CD4-positive, alpha-beta memory T cell (primary cell): ENCODE measurements around the gene EHD1. TPM values are rescaled to one million over a fixed set of nuclear protein-coding genes. Genes with fewer than 3 reads are reported as not detected.

Source experiments
- CTCF ChIA-PET: fragments of 350-600 bp; sonication (Branson Sonifier 250); formaldehyde crosslinking; loops from one replicate; lab custom pipeline; 2021; ENCODE audit warnings: inconsistent platforms; ENCODE audit not compliant: partially characterized antibody; lab: Charles Lee
- POLR2A ChIA-PET: fragments of 350-600 bp; sonication (Branson Sonifier 250); formaldehyde crosslinking; loops from one replicate; lab custom pipeline; 2021; ENCODE audit not compliant: partially characterized antibody; lab: Charles Lee
- DNase-seq, 5 donors: peaks; one replicate each; pipeline versions ENCODE4 v3.0.0 to v3.0.0-alpha.2; 2020 to 2022; ENCODE audit warnings: mixed read lengths in 1 of 5
- H3K27ac ChIP-seq: one replicate; pipeline ENCODE4 v1.7.0; 2013; ENCODE audit warnings: low read depth, low read length
- H3K27me3 ChIP-seq: 2 replicates; pipeline ENCODE4 v1.7.0; 2013; ENCODE audit warnings: mild to moderate bottlenecking, low read length, moderate library complexity; ENCODE audit not compliant: insufficient read depth
- H3K36me3 ChIP-seq: 2 replicates; pipeline ENCODE4 v1.7.0; 2013; ENCODE audit warnings: mild to moderate bottlenecking, low read length, moderate library complexity; ENCODE audit not compliant: insufficient read depth
- H3K4me1 ChIP-seq: 2 replicates; pipeline ENCODE4 v1.7.0; 2013; ENCODE audit warnings: mild to moderate bottlenecking, low read length, moderate library complexity; ENCODE audit not compliant: insufficient read depth
- H3K4me3 ChIP-seq, 2 donors: one replicate each; pipeline ENCODE4 v1.7.0; 2013; ENCODE audit warnings: low read length in 2 of 2, mild to moderate bottlenecking in 1 of 2
- H3K9me3 ChIP-seq, 2 donors: one replicate each; pipeline ENCODE4 v1.7.0; 2013; ENCODE audit warnings: low read length in 2 of 2, control low read depth in 1 of 2; ENCODE audit not compliant: control insufficient read depth in 1 of 2
- H3K27ac Mint-ChIP-seq, 7 donors: one replicate each; pipeline ENCODE4 v1.8.0; 2020 to 2021; ENCODE audit warnings: mixed read lengths in 7 of 7, mild to moderate bottlenecking in 6 of 7, inconsistent platforms in 3 of 7, moderate library complexity in 3 of 7
- H3K27me3 Mint-ChIP-seq, 2 donors: one replicate each; pipeline ENCODE4 v1.8.0; 2020 to 2021; ENCODE audit warnings: mixed read lengths in 2 of 2
- H3K36me3 Mint-ChIP-seq, 2 donors: one replicate each; pipeline ENCODE4 v1.8.0; 2020 to 2021; ENCODE audit warnings: mixed read lengths in 2 of 2, inconsistent platforms in 1 of 2, mild to moderate bottlenecking in 1 of 2
- H3K4me1 Mint-ChIP-seq, 4 donors: one replicate each; pipeline ENCODE4 v1.8.0; 2020 to 2021; ENCODE audit warnings: mixed read lengths in 4 of 4, mild to moderate bottlenecking in 1 of 4
- H3K4me3 Mint-ChIP-seq, 8 donors: one replicate each; pipeline ENCODE4 v1.8.0; 2020 to 2021; ENCODE audit warnings: mixed read lengths in 8 of 8, mild to moderate bottlenecking in 7 of 8, moderate library complexity in 6 of 8, inconsistent platforms in 3 of 8
- H3K9me3 Mint-ChIP-seq, 8 donors: one replicate each; pipeline ENCODE4 v1.8.0; 2020 to 2021; ENCODE audit warnings: mixed read lengths in 8 of 8, mild to moderate bottlenecking in 5 of 8, inconsistent platforms in 3 of 8, moderate library complexity in 1 of 8
- intact Hi-C: fragments of 100-400 bp; cut with micrococcal nuclease; formaldehyde crosslinking; loops from one replicate; pipeline ENCODE4 v1.15.1; 2023
- polyA plus RNA-seq, 2 donors: library from polyadenylated mRNA; unstranded; fragments of 300-500 nt; fragmentation: Illumina TruSeq; gene quantifications; one replicate each; pipeline ENCODE4 v1.2.3, GENCODE V29; 2021
- total RNA-seq, 2 experiments: library from RNA; stranded (reverse); gene quantifications; one replicate each; pipeline ENCODE4 v1.2.3, GENCODE V29; 2021

The EHD1 gene
- total and polyA plus RNA-seq, 4 experiments from 2014 or later = 125 to 279 (median 234) TPM

- no peaks in the 10 kb centered on the region for H3K27me3 Mint-ChIP-seq
- POLR2A ChIA-PET = no interaction called here
- H3K4me1 ChIP-seq = no peaks in the 10 kb centered on the region
These were observed 43.5 kb downstream of the EHD1 start for GRCh38 chr11:64834723-64835615.

DNA sequence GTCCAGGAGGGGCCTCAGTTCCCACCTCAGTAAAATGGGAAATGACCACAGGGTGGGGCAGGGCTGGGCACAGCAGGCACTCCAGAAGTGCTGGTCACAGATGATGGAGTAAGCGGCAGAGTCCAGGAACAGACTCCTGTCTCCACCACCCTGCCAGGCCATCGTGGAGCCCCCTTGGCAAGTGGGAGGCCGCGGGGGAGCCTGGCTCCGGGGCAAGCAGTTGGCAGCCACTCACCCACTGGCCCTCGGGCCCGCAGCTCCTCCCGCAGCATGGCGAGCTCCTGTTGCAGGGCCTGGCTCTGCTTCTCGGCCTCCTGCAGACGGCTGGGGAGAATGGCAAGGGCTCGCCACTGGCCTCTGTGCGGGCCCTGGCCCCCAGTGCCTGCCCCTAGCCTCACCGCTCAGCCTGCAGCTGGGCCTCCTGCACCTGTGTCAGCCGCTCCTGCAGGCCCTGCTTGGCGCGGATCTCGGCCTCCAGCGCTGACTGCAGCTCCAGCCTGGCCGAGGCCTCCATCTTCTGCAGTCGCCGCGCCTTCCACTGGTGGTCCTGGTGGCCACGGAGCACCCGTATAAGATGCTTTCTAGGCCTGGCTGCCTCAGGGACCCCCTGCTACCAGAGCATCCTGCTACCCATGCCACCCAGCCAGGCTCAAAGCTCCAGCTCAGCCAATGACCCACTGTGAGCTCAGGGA, 44.2 kb downstream of the EHD1 start:
- no peaks in the 10 kb centered on the region for H3K4me1 ChIP-seq
- Mint-ChIP-seq H3K27ac (no peak overlapping the region), H3K36me3 (peaks cover 2 to 3% of the 10 kb centered on the region in 2 donors), H3K4me1 (peaks cover 0 to 4% (median 0%) of the 10 kb centered on the region in 4 donors), H3K4me3 (no peak overlapping the region), H3K27me3 (no peaks in the 10 kb centered on the region), H3K9me3 (no peaks in the 10 kb centered on the region)
- no peaks in the 10 kb centered on the region for H3K27me3 ChIP-seq
- no peak overlapping the region for H3K27ac ChIP-seq
- no peaks in the 10 kb centered on the region for H3K9me3 ChIP-seq
- CTCF ChIA-PET = no interaction called here
- intact Hi-C loops = no loop called here
- no peak overlapping the region for H3K4me3 ChIP-seq
- no peaks in the 10 kb centered on the region for H3K36me3 ChIP-seq
- POLR2A ChIA-PET = no interaction called here
- DNase-seq = peak in 1 of 5 donors; percentile 27

More at GRCh38 chr11:64834723-64835615, 43.5 kb downstream of the EHD1 start:
- Mint-ChIP-seq H3K4me3 (no peak overlapping the region), H3K9me3 (no peaks in the 10 kb centered on the region), H3K4me1 (peaks cover 0 to 4% (median 3%) of the 10 kb centered on the region in 4 donors), H3K36me3 (peaks cover 3 to 5% of the 10 kb centered on the region in 2 donors), H3K27ac (no peak overlapping the region)
- H3K36me3 ChIP-seq = no peaks in the 10 kb centered on the region
- intact Hi-C loops = no loop called here
- H3K4me3 ChIP-seq = no peak overlapping the region
- peak in 1 of 5 donors; percentile 34 for DNase-seq
- H3K27me3 ChIP-seq = no peaks in the 10 kb centered on the region
- no peak overlapping the region for H3K27ac ChIP-seq
- CTCF ChIA-PET = no interaction called here
- H3K9me3 ChIP-seq = no peaks in the 10 kb centered on the region

DNA sequence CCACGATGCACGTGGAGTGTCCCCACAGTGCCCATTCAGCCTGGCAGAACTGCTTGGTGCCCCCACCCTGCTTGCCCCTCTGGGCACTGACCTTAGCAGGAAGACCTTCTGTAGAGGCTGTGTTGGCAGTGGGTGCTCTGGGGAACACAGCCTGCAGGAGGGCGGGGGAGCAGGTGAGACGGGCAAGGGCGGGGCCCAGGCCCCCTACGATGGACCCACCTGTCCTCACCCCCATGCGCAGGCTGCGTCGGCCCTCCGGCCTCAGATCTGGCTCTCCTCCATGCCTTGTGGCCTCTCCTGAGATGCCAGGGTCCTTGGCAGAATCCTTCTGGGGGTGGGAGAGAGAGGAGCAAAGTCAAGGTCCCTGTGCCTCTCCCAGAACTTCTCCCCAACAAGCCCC, 44.9 kb downstream of the EHD1 start:
- intact Hi-C loops = no loop called here
- no peak overlapping the region for H3K4me3 ChIP-seq
- no peaks in the 10 kb centered on the region for H3K4me1 ChIP-seq
- H3K9me3 Mint-ChIP-seq = no peaks in the 10 kb centered on the region
- ChIA-PET POLR2A (no interaction called here), CTCF (no interaction called here)
- H3K4me3 Mint-ChIP-seq = no peak overlapping the region
- H3K27ac Mint-ChIP-seq = no peak overlapping the region
- no peaks in the 10 kb centered on the region for H3K27me3 Mint-ChIP-seq
- H3K9me3 ChIP-seq = no peaks in the 10 kb centered on the region
- no peak overlapping the region for H3K27ac ChIP-seq
- H3K27me3 ChIP-seq = no peaks in the 10 kb centered on the region
- peak in 1 of 5 donors; percentile 14 for DNase-seq
- H3K36me3 ChIP-seq = no peaks in the 10 kb centered on the region
- H3K36me3 Mint-ChIP-seq = peaks cover 0 to 3% of the 10 kb centered on the region in 2 donors
- H3K4me1 Mint-ChIP-seq = peaks cover 0 to 4% (median 0%) of the 10 kb centered on the region in 4 donors

GRCh38 chr11:64833198-64833502, 45.3 kb downstream of the EHD1 start:
- intact Hi-C loops = no loop called here
- POLR2A ChIA-PET = no interaction called here
- no peaks in the 10 kb centered on the region for H3K36me3 ChIP-seq

GRCh38 chr11:64832467-64833197, 45.8 kb downstream of the EHD1 start:
- intact Hi-C loops = no loop called here
- POLR2A ChIA-PET = no interaction called here

More at GRCh38 chr11:64833198-64833502, 45.3 kb downstream of the EHD1 start:
- Histone ChIP-seq H3K27ac (no peak overlapping the region), H3K27me3 (no peaks in the 10 kb centered on the region), H3K4me1 (no peaks in the 10 kb centered on the region), H3K9me3 (no peaks in the 10 kb centered on the region), H3K4me3 (no peak overlapping the region)
- peak in 1 of 5 donors; percentile 35 for DNase-seq
- H3K4me3 Mint-ChIP-seq = no peak overlapping the region
- peaks cover 1 to 4% of the 10 kb centered on the region in 2 donors for H3K36me3 Mint-ChIP-seq
- H3K4me1 Mint-ChIP-seq = peaks cover 0 to 4% (median 0%) of the 10 kb centered on the region in 4 donors
- H3K27ac Mint-ChIP-seq = no peak overlapping the region
- no peaks in the 10 kb centered on the region for H3K9me3 Mint-ChIP-seq
- CTCF ChIA-PET = no interaction called here
- no peaks in the 10 kb centered on the region for H3K27me3 Mint-ChIP-seq

DNA sequence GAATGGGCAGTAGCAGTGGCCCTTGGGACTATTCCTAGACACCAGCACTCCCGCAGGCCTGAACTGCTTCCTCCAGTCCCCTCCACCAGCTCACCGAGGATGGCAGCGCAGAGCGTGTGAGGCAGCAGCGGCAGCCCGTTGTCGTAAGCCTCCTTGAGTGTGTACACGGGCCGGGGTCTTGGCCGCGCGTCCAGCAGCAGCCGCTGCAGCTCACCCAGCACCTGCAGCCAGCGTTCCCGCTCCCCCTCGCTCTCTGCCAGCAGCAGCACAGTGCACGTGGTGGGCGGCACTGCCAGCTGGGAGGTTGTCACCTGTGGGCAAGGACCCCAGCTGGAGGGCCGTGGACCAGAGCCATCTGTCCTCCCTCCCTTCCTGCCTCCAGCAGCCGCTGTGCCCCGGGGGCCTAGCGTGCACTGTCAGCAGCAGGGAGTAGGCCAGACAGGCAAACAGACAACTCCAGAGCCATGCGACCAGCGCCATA, 47.0 kb downstream of the EHD1 start:
- Mint-ChIP-seq H3K9me3 (no peaks in the 10 kb centered on the region), H3K27ac (peak overlapping the region in 1 of 7 donors; percentile 83), H3K4me1 (no peaks in the 10 kb centered on the region), H3K36me3 (peaks cover 8% of the 10 kb centered on the region in 2 donors), H3K27me3 (no peaks in the 10 kb centered on the region), H3K4me3 (no peak overlapping the region)
- peak in 1 of 5 donors; percentile 36 for DNase-seq
- Histone ChIP-seq H3K9me3 (no peaks in the 10 kb centered on the region), H3K36me3 (no peaks in the 10 kb centered on the region), H3K27me3 (no peaks in the 10 kb centered on the region), H3K4me1 (no peaks in the 10 kb centered on the region), H3K27ac (no peak overlapping the region), H3K4me3 (no peak overlapping the region)
- POLR2A ChIA-PET = no interaction called here
- CTCF ChIA-PET = no interaction called here
- intact Hi-C loops = no loop called here

More at GRCh38 chr11:64832467-64833197, 45.8 kb downstream of the EHD1 start:
- Histone ChIP-seq H3K27ac (no peak overlapping the region), H3K27me3 (no peaks in the 10 kb centered on the region), H3K36me3 (no peaks in the 10 kb centered on the region), H3K4me1 (no peaks in the 10 kb centered on the region), H3K9me3 (no peaks in the 10 kb centered on the region), H3K4me3 (no peak overlapping the region)
- H3K27ac Mint-ChIP-seq = no peak overlapping the region
- H3K4me3 Mint-ChIP-seq = no peak overlapping the region
- H3K27me3 Mint-ChIP-seq = no peaks in the 10 kb centered on the region
- peaks cover 0 to 4% (median 0%) of the 10 kb centered on the region in 4 donors for H3K4me1 Mint-ChIP-seq
- DNase-seq = peak in 1 of 5 donors; percentile 30
- CTCF ChIA-PET = no interaction called here
- H3K9me3 Mint-ChIP-seq = no peaks in the 10 kb centered on the region
- peaks cover 7 to 8% of the 10 kb centered on the region in 2 donors for H3K36me3 Mint-ChIP-seq
